Head of caudate nucleus (tissue), 42 donors: Measurements from ENCODE around the gene STRIP1.

ENCODE experiments used
- DNase-seq, 42 donors: peaks; one replicate each; pipeline versions ENCODE4 v3.0.0 to v3.0.0-alpha.2; 2020 to 2021; ENCODE audit warnings: mixed read lengths in 7 of 42
- intact Hi-C: fragments of 100-400 bp; cut with DNase I; formaldehyde crosslinking; loops from one replicate; pipeline ENCODE4 v1.15.0; 2022

The STRIP1 gene

GRCh38 chr1:110084227-110085078, 50.0 kb downstream of the STRIP1 start:
- intact Hi-C loops: no loop called here
- peak in 27 of 42 donors; percentile 5 to 52 (median 23) for DNase-seq

GRCh38 chr1:110085671-110086070, 51.2 kb downstream of the STRIP1 start:
- intact Hi-C loops: no loop called here

DNA sequence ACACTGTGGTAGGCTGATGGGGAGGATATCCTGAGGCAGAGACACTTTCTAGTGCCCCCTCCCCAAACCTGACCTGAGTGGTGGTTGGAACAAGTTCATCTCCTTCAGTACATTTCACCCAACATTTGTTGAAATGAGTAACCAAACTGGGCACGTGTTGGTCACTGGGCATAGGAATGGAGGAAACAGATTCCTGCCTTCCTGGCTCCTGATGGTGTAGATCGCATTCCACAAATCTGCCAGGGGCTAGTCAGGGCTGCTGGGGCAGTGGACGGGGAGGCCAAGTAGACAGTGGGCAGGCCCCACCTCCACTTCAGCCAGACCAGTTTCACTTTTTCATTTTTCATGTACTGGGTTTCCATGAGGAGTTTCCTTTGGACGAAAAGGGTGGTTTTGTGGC, 52.5 kb downstream of the STRIP1 start:
- intact Hi-C loops: no loop called here

More at GRCh38 chr1:110085671-110086070, 51.2 kb downstream of the STRIP1 start:
- DNase-seq: no peak

DNA sequence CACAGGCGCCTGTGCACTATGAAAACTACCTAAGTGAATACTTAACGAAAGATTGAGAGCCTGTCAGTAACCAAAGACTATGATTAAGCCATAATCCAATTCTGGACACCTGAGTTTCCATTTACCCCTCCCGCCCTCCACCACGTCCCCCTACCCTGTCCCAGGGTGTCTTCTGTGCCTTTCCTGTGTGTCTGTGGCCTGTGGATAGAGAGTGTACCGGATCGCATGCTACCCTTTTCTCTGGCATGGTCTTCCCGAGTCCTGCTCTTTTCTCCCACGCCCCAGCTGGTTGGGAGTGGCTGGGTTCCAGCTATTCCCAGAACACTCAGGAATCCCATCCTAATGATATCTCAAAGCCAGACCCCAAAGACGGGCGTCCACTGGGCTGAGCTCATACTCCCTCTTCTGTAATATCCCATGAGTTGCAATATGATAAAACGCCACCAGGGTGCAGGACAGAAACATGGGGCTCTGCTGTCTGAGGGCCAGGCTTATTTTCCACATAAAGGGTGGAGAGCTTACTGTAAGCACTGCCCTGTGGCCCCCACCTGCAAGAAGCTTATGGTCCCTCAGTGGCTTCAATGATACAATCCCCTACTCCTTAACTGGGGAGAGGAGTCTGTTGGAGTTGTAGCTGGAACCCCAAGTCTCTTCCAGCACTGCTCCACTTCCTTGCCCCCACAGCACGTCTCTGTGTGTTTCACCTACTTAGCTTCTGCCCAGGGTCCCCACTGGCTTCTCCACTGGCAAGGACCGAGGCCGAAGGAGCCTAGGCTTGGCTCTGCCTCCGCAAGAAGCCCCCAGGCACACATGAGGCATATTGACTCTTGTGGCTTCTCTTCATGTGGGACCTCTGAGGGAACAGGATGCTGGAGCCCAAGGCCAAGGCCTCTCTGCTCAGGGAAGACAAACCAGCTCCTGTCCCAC, 53.7 kb downstream of the STRIP1 start:
- peak in 34 of 42 donors; percentile 16 to 80 (median 51) for DNase-seq
- intact Hi-C loops: no loop called here

More for the DNA sequence above, 52.5 kb downstream of the STRIP1 start:
- no peak for DNase-seq

DNA sequence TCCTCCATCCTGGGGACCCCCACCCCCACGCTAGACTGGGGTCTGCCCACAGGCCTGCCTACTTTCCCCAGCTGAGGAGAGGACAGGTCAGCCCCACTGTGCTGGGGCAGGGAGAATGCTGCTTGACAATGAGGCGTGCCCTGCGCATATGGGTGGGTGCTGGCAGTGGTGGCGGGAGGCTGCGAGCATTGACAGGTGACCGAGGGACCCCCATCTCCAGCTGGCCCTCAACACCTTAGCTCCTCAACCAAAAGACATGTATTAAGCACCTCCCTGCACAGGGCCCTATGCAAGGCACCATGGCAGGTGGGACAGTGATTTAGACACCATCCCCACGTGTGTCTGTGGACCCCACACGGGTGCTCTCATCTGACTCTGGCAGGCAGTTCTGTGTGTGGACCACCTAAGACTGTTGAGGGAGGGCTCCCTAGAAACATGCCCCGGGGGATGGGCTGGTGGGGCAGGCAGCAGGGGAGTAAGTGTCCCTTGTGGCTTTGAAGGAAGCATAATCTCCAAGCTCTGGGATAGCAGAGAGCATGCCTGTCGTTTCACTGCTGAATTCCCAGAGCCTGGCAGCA, 54.4 kb downstream of the STRIP1 start:
- intact Hi-C loops: no loop called here
- no peak for DNase-seq

- intact Hi-C loops: no loop called here
Measured at GRCh38 chr1:110089561-110090275, 55.3 kb downstream of the STRIP1 start.

DNA sequence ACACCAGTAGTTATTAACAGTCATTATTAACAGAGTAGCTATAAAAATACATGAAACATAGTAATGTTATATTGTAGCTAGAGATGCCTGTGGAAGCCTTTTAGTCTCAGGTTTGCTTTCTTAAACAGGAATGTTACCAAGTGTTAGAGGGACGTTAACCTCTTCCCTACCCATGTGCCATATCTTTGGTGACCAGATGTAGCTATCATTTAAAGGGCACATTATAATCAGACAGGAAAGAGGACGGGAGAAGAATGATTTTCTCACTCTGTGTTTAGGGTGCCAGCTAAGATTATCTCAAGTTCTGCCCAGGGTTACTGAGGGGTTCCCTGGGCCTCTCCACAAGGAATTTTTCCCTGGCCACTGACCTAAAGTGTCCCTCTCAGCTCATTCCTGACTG, 57.0 kb downstream of the STRIP1 start:
- intact Hi-C loops: no loop called here
- no peak for DNase-seq

More at GRCh38 chr1:110089561-110090275, 55.3 kb downstream of the STRIP1 start:
- DNase-seq: no peak

GRCh38 chr1:110091791-110092190, 57.4 kb downstream of the STRIP1 start:
- intact Hi-C loops: no loop called here
- no peak for DNase-seq

DNA sequence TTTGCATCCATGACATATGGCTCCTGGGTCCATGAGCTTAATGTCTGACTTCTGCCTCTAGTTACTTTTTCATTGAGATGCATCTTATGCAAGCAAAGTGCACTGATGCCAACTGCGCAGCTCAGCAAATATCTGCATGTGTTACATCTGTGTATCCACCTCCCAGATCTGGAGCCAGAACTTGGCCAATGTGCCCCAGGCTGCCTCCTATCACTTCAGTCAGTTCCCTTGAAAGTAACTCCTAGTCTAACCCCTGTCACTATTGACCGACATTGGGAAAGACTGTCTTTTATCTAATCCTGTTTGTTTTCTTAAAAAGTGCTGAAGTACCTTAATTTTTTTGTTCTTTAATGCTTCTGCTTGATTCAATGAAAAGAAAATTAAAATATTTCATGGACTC, 58.6 kb downstream of the STRIP1 start:
- no peak for DNase-seq
- intact Hi-C loops: no loop called here

DNA sequence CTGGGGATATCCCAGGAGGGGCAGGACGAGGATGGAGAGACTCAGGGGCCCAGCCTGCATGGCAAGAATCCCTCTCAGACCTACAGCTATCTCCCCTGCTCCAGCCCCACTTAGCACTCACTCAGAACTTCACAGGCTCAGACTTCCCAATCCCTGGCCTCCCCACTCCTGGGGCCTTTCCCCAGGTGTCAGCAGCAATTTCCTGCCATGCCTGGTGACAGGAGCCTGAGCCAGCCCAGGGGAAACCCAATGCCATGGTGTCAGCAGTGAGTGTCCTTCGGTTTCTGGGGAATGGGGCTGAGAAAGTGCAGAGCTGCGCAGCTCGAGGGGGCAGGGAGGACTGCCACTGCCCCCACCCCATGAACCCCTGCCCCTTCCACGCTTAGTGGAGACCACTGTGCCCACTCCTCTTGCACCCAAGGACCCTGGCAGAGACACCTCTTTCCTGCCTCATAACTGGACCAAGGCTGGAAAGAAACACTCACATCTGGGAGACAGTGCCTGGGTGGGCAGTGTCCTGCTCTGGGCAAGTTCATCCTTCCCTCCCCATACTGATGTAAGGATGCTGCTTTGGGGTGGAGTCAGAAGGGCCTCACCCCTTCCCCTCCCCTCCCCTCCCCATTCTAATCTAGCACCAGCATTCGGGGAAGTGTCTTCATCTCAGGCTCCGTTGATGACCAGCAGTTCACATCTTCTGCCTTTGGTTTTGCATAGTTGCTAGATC, 60.7 kb downstream of the STRIP1 start:
- intact Hi-C loops: no loop called here
- no peak for DNase-seq

DNA sequence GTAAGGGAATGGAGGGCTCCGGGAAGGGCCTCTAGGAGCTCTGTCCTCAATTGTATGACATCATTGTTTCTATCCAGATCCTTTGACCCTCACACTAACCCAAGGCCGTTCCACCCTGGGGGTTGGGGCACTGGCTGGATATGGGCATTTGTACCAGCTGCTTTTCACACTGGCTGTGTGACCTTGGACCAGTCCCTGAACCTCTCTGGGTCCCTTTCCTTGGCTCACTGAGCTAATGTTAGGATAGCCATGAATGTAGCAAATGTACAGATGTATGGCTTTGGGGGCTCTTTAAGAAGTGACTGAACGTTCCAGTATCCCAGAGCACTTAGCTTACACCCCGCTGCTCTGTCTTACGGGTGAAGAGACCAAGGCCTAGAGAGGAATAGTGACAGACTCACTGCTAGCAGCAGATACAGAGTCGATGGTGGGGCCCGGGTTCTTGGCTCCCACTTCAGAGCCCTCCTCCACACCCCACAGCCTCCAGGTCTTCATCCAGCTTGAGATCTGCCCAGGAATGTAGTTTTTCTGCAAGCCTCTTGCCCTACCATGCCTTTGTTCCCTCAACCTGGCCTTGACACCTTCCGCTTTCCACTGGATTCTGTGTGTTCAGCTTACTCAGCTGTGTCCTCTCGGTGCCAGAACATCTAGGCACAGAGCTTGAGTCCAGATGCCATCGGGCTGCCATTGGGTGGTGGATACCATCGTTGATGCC, 63.2 kb downstream of the STRIP1 start:
- no peak for DNase-seq
- intact Hi-C loops: no loop called here

- intact Hi-C loops: no loop called here
- no peak for DNase-seq
Measured at GRCh38 chr1:110098222-110099026, 64.0 kb downstream of the STRIP1 start.

GRCh38 chr1:110100335-110100734, 65.9 kb downstream of the STRIP1 start:
- intact Hi-C loops: loop anchor here (5.0 kb wide), 1 partner anchor 48 kb away; no protein-coding TSS in a partner anchor
- DNase-seq: no peak

DNA sequence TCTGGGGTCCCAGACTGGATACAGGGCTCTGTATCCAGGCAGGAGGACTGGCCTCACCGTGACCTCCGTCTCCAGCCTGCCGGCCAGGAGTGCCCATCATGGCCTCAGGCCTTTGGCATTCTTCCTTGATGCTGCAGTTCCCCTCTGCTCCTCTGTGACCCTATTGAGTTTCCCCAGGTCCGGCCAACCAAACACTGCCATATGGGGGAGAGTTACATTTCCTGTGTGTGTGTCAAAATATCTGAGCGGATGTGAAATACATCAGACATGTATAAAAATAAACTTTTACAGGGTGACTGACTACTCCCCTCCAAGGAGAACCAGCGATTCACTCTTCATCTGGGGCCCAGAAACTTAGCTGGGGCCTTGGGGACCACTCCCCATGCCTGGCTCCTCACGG, 67.7 kb downstream of the STRIP1 start:
- intact Hi-C loops: loop anchor here (5.0 kb wide), 1 partner anchor 50 kb away; no protein-coding TSS in a partner anchor
- DNase-seq: no peak
